IPS DF 4.7 (cell line): ENCODE measurements around the gene SNRNP25.
A peak's percentile ranks its signal among the peaks of the same experiment; 100 is the strongest.

ENCODE experiments used
- DNase-seq: peaks from one replicate; pipeline ENCODE4 v3.0.0-alpha.2; 2013; ENCODE audit warnings: low spot score; ENCODE audit errors: extremely low read depth

Gene SNRNP25

DNA sequence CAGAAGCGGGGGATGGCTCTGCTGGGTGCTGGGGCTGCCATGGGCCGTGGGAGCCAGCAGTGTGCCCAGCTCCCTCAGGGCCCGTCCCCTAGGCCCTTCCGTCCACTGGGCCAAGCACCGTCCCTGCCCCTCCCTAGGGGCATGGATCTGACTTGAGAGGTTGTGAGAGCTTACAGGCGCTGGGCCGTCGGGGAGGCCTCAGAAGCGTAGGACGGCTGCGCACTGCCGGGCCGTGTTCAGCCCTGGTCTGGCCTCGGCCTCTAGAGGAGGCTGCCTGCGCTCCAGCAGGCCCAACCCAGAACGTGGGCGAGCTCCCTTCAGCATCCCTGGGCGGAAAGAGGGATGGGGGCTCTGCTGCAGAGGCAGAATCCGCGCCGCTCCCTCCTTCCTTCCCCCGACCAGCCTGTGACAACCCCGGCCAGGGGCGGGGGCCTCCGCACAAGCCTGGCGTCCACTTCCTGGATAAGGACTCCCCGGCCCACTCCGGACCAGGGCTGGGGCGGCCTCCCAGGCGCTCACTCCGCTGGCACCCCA, 23.7 kb downstream of the SNRNP25 start:
- DNase-seq = no peak

DNA sequence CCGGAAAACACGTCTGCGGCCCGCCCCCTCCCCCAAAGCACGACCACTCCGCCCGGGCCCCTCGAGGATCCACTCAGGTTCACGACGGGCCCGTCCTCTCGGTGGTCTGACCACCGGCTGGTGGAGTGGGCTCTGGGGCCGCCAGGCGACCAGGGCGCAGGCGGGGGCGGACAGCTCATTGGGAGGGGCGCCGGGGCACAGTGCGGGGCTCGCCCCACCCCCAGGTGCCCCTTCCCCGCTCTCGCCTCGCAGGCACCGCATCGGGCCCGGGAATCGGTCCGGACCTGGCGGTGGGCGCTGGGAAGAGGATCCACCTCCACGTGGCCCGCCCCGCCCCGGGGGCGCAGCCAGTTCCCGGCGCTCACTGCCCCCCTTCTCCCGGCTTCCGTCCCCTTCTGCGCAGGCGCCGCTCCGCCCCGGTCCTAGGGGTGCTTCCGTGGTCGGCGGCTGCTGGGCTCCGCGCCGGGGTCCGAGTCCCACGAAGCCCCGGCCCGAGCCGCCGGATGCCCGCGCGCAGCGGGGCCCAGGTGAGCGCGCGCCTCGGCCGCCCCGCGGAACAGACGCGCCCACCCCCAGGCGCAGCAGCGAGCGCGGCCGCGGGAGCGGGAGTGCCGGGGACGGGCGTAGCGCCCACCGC, 24.3 kb downstream of the SNRNP25 start, which contains the start of gene MPG:
Gene MPG (plus strand): TSS at position 419 of the 637 bp plus-strand sequence. CDS start 85 bp downstream, at position 504.
- DNase-seq = no peak

DNA sequence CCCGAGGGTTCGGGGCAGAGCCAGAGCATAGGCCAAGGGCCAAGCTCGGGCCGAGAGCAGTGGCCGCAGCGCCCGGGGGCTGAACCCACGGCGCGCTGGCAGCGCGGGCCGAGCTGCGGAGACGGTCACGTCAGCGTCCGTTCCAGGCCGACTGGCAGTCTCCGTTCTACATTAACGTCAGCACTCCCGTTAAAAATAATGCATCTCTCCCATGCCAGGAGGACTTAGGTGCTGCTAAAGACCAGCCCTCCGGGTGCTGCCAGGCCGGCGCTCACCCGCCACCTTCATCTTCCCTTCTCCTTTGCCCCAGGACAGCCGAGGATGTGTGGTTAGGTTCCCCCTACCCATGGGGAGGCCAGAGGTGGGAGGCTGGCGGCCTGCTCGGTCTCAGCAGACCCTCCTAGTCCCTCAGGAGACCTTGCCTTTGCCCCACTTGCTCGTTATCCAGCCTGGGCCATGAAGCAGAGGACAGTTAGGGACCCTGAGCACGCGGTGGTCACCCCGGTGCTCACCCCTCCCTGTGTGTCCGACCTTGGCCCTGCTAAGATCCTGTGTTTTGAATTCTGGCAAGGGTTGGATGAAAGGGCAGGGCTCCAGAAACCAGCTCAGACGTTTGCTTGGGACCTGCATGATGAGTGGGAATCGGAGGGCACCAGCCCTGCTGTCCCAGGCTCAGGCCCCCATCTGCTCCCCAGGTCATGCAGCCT, 25.0 kb downstream of the SNRNP25 start:
- DNase-seq = no peak

DNA sequence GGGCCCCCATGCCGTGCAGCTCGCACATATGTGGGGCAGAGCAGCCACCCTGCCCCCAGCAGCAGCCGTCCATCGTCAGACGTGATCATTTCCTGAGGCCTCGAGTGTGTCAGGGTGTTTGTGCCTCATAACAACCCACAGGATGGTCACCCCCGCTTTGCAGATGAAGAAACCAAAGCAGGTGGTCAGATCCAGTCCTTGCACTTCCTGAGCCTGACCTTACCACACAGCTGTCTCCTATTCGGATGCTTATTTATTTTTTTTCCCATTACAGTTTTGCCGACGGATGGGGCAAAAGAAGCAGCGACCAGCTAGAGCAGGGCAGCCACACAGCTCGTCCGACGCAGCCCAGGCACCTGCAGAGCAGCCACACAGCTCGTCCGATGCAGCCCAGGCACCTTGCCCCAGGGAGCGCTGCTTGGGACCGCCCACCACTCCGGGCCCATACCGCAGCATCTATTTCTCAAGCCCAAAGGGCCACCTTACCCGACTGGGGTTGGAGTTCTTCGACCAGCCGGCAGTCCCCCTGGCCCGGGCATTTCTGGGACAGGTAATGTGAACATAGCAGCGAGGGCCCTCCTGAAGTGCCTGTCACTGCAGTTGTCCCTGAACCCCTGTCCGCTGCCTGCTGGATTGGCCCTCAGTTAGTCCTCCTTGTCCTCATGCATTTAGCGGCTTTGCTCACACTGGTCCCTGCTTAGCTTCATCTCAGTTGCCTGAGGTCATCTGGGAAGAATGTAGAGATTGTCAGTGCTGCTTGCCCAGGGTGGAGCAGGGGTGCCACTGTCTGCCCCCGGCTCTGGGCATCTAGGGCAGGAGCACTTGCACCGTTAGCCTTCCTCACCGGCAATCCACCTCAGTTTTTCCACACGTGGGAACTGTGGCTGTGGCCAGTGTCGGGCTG, 25.8 kb downstream of the SNRNP25 start:
- no peak for DNase-seq

DNA sequence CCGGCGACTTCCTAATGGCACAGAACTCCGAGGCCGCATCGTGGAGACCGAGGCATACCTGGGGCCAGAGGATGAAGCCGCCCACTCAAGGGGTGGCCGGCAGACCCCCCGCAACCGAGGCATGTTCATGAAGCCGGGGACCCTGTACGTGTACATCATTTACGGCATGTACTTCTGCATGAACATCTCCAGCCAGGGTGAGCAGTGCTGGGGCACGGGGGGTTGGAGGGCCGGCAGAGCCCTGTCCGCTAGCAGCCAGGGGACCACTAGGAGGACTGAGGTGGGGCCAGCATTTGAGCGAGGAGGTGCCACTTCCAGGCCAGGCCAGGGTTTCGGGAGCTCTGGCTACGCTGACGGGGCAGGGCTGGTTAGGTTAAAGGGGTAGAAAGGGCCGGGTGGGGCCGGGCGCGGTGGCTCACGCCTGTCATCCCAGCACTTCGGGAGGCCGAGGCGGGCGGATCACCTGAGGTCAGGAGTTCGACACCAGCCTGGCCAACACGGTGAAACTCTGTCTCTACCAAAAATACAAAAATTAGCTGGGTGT, 29.5 kb downstream of the SNRNP25 start:
- DNase-seq = no peak

DNA sequence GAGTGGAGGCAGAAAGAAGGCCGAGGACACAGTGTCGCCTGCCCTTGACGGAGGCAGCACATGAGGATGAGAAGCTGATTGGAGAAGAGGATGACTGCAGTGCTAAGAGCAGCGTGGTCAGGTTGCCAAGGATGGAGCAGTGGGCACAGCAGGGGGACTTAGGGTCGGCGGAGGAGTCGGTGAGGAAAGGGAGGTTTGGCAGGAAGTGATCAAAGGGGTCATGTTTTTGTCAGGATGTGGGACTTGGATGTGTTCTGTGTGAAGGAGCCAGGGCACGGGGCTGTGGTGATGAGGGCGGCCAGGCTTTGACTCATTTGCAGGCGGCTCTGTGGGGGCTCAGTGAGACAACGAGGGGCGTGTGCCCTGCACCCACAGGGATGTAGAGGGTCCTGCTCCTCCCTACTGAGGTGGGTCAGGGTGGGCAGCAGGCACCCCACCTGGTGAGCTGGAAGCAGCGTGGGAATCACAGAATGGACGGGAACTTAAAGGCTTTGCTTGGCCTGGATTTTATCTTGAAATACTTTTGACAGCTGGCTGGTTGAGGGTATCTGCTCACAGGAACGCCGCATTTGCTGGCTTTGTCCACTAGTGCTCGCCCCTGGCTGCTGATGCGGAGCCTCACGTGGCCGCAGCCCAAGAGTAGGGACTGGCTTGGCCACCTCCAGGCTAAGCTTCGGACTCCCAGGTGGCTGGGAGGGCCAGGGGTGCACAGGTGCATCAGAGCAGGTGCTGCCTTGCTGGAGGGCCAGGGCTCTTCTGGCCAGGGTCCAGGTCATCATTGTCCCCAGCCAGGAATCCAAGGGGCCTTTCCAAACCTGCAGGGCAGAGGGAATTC, 30.4 kb downstream of the SNRNP25 start:
- no peak for DNase-seq

DNA sequence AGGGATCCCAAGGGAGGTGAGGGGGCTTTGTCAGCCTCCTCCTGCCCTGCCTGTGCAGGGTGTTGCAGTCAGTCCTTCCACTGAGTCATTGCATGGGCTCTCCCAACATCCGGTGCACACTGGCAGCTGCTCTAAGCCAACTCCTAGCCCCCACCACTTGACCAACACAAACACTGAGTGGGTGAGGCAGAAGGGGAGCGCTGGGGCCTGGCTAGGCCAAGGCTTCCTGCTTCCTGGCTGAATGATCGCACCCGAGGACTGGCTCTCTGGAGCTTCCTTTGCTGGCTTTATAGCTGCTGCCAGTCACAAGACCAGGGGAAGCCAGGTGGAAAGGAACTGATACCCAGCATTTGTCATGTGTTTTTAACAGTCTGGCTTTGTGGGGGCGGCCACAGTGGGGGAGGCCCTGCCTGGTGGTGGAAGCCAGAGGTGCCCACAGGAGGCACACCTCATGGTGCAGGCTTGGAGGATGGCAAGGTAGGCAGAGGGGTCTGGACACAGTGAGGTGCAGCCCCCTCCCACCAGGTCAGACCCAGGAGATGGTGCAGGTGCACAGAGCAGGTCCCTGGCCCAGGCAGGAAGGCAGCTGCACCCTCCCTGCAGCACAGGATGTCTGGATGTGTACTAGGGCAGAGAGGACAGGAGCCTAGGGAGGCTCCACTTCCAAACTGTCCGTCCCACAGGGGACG, 31.2 kb downstream of the SNRNP25 start:
- no peak for DNase-seq

DNA sequence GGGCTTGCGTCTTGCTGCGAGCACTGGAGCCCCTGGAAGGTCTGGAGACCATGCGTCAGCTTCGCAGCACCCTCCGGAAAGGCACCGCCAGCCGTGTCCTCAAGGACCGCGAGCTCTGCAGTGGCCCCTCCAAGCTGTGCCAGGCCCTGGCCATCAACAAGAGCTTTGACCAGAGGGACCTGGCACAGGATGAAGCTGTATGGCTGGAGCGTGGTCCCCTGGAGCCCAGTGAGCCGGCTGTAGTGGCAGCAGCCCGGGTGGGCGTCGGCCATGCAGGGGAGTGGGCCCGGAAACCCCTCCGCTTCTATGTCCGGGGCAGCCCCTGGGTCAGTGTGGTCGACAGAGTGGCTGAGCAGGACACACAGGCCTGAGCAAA, 31.8 kb downstream of the SNRNP25 start:
- no peak for DNase-seq

DNA sequence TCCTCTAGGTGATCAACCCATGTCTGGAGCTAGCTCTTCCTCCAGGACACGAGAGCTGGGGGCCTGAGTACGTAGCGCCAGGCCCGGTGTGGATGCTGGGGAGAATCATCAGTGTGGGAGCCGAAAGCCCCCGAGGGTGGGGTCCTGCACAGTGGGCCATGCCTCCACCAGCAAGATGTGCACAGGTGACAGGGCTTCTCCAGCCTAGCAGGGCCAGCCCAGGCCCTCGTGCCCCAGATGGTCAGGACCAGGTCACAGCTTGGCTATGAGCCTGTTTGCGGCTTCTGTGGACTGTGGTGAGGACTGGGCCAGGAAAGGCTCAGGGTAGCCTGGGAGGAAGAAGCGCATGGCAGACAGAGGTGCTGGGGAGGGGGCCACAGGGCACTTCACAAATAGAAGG, 32.2 kb downstream of the SNRNP25 start:
- no peak for DNase-seq

DNA sequence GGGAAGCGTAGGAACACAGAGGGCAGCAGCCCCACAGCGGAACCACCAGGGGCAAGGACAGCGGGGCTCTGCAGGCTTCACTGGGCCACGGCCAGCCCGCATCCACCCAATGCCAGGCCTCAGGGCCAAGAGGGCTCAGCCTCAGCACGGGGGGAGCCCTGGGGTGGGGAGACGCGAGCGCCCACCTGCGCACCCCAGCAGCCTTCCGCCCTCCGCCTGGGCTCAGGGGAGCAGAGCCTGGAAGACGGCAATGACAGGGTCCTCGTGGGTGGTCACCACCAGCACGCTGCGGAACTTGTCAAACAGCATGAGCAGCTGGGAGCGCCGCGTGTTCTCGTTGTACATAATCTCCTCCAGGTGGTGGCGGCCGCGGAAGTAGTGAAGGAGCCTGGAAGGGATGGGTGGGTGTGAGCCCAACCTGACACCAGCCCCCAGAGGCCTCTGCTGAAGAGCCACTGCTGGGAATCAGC, 32.9 kb downstream of the SNRNP25 start:
- DNase-seq = no peak

DNA sequence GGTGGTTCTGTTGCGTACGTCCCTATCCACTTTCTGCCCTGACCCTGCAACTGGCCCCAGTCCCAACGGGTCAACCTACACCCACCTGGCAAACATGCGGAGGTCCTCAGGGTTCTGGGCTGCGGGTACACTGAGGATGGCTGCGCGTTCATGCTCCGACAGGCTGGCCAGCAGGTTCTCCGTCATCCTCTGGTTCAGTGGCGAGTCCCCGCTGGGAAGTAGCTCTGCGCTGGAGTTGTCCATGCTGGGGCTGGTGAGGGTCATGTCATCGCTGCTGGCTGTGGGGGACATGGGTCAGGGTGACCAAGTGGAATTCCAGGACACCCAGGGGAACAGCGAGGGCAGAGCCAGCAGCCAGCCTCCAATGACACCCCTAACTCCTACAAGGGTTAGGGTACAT, 35.0 kb downstream of the SNRNP25 start:
- no peak for DNase-seq

DNA sequence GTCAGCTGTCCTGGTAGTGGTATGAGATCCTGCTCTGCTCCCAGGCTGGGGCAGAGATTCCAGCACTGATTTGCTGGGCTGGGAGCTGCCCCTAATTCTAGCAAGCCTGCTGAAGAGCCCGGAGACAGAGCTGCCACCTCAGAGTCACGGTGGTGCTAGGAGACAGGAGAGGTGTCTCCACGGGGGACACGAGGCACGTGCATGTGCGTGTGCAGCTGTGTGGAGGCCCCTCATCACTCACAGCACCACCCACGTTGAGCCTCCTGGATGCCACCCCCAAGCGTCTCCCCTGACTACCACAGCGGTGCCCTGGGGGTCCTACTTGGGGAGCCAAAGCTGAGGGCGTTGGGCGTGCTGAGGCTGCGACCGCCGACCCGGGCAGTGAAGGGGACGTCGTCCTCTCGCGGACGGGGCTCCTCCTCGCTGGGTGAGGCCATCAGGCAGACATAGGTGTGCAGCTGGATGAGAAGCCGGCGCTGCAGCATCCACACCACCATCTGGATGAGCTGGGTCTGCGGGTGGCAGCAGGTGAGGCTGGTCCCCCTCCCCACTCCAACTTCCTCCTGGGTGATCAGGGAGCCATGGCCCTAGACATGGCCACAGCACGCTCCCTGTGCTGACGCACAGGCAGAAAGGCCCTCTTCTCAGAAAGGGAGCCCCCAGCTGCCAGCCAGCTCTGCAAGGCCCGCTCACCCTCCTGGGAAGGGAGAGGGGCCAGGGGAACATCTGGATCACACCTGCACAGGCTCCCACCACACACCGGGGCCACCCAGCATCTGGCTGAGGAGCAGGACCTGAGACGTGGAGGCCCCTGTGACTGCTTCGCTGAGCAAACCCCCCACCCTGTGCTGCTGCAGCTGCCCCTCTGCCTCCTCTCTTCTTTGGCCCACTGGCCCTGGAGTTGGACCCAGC, 36.0 kb downstream of the SNRNP25 start:
- no peak for DNase-seq

DNA sequence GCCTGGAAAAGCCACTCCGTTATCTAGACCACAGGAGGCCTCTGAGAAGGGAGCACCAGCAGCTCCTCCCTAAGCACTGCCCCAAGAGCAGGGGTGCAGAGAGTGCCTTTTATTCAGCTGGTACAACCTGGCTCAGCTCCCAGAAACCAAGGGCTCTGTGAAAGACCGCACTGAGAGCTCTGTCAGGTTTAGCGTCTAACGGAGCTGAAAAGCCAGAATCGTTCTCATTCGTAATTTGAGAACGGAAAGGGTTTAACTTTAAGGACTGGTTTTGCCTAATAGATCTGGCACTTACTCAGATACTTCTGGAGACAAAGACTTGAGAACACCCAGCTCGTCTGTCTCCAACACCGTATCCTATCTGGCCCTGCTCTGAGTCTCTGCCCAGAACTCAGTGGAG, 37.9 kb downstream of the SNRNP25 start:
- DNase-seq = no peak

DNA sequence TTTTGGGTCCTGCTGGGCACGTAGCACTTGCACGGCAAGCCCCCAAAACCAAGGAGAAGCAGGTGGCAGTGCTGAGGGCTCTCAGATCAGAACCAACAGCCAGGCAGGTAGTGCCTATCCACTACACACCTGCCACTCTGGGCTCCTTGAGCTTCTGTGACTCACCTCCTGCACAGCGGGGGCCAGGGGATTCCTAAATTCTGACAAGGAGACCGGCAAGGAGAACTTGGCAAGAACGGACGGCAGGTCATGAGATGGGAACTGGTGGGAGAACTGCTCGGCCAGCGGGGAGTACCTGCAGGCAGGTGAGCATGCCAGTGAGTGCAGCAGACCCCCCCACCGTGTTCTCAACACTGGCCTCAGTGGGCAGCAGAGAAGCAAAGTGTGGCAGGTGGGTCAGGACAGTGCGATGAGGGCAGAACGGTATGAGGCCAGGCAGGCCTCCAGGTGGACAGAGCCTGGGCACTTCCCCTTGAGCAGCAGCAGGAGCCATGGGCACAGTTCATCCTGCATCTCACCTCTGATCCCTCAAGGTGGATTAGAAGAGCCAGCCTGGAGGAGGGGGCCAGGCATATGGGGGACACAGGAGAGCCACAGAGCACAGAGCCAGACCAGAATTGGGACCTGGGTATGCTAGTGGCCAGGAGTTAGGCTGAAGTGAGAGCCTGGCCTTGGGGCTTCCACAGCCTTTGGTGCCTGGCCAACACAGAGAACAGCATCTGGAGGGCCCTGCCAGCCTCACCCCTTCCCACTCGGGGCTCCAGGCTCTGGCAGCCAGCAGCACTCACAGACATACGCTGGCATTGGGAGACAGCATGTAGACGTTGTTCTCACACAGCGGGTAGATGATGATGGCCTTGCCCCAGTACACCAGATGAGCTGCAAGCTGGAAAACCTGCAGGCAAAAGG, 39.1 kb downstream of the SNRNP25 start:
- no peak for DNase-seq

DNA sequence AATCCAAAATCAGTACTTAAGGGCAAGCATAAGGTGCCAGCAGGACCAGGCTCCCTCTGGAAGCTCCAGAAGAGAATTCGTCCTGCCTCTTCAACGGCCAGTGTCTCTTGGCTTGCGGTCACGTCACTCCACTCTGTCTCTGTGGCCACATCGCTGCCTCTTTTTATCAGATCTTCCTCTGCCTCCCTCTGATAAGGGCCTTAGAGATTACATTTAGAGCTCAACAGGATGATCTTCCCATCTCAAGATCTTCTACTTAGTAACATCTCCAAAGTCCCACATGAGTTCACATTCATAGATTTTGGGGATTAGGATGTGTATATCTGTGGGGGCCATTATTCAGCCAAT, 41.3 kb downstream of the SNRNP25 start:
- no peak for DNase-seq

DNA sequence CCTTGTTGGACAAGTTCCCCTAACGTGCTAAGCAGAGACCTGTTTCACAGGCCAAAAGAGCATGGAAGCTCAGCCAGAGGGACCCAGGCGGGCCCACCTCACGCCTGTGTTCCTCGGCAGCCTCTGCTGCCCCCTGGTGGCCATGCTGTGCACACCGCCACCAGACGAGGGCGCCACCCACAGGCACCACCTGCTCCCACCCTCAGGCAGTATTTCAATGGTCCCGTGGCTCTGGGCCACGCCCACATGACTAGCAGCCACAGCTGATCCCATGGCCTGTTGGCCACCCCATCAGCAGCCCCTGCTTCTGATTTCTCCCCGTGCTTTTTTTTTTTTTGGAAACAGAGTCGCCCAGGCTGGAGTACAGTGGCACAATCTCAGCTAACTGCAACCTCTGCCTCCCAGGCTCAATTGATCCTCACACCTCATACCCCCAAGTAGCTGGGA, 43.3 kb downstream of the SNRNP25 start:
- DNase-seq = peak; percentile 76

DNA sequence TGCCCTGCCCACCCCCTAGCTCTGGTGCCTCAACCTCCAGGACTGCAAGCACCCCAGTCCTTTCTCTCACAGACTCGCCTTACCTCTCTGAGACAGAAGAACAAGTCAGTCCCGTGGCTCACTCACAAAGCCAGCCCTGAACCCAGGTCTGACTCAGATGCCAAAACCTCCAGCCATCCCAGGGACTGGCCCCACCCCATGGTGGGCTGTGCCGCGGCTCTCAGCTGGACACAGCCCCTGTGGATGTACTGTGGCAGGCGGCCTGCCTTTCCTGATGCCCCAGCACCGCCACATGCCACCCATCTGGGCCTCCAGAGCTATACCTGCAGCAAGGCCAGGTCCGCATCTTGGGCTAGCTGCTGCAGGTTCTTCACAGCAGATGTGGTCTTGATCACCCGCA, 44.2 kb downstream of the SNRNP25 start:
- DNase-seq = no peak

DNA sequence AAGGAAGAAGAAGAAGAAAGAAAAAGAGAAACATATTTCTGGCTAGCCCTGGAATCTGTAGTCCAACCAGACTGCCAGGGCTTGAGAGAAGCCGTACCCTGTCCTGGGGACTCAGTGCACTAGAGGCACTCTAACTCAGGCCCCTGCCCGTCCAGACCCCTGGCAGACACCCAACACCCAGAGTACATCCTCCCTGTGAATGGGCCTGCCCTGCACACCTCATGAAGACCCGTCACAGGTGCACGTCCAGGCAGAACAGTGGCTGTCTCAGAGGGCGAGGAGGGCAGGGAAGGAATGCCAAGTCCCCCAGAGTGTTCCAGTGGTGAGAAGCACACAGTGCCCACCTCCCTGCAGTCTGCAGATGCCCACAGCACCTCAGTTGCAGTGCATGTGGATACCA, 47.4 kb downstream of the SNRNP25 start:
- no peak for DNase-seq
